Activated naive CD4-positive, alpha-beta T cell treated with anti-CD3 and anti-CD28 coated beads, Interleukin-2, amount 10 ng/mL, durations not matched to agents 5 hours and 36 hours (primary cell): ENCODE results near the gene MRPL52. TPM values are rescaled to one million over a fixed set of nuclear protein-coding genes. Genes with fewer than 3 reads are reported as not detected.

Experiments
- total RNA-seq, 2 experiments: library from RNA; stranded (reverse); gene quantifications; one replicate each; pipeline ENCODE4 v1.2.3, GENCODE V29; 2021

The MRPL52 gene
- 100 to 1,000 TPM in 1 of 2 experiments, 10 to 100 TPM in 1; 92.2 to 100 TPM for total RNA-seq

GRCh38 chr14:22829661-22830442 is at the start of gene MRPL52:
TSS of gene MRPL52 (plus strand) at chr14:22829887. CDS start at chr14:22829913, 26 bp downstream.

DNA sequence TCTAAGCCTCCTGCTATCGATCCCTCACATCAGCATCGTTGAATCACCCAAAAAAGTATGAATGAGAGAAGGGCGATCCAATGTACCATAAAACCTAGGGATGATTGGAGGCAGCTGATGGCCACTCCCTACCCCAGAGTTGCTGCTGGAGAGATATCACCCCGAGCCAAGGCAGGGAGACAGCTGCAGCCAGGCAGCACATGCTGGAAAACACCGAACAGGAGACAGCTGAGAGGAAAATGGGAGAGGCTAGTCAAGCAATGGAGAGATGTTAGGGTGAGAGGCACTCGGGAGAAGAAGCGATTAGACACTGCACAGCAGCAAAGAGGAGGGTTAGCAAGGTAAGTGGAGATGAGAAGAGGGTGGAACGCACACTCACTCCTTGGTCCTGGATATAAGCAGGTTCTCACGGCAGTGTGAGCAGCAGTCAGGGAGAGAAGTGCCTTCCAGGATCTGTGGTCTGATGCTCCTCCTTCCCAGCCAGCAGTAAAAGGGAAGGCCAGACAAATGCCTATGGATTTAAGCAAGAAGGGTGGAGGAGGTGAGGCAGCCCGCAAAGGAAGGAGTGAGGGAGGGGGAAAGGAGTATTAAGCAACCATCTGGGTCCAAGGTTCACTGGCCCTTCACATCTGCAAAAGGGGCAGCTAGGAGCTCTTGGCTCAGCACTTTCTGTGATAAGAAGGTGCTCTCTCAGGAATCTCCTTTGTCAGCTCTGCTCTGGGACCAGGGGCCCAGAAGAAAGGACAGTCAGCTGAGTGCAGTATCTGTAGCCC is 14.6 kb upstream of the MRPL52 start, which contains the start of gene SLC7A7:
Gene SLC7A7 (minus strand): TSS at position 495 of the 773 bp plus-strand sequence. CDS start 2,037 bp downstream, outside the sequence.

GRCh38 chr14:22836301-22837113 is 6.8 kb downstream of the MRPL52 start, which contains the start of gene MMP14:
TSS of gene MMP14 (plus strand) at chr14:22836585. CDS start at chr14:22836818, 233 bp downstream.

DNA sequence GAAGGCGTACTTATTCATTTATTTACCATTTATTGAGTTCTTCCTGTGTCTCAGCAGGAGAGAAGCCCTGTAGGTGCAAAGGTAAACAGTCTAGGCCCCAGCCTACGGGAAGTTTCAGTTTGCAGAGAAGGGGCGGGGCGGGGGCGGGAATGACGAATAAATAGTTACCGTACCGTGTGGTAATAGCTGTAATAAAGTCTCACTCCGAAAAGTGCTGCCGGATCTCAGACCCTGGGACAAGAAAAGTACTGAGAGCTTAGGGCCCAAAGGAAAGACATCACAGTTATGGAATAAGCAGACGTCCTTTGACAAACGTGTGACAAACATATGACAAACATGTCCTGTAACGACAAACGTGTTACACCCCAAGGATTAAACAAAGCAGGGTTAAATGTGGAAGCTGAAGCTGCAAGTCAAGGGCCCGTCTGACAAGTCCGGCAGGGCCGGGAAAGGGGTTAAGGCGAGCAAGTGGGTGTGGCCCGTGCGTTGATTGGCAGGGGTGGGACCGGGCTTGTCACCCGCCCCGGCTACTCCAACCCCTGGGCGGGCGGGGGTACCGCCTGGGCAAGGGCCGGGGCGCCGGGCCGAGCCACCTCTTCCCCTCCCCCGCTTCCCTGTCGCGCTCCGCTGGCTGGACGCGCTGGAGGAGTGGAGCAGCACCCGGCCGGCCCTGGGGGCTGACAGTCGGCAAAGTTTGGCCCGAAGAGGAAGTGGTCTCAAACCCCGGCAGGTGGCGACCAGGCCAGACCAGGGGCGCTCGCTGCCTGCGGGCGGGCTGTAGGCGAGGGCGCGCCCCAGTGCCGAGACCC is 41.7 kb downstream of the MRPL52 start, which contains the start of gene LRP10:
Gene LRP10 (plus strand): TSS at position 517 of the 809 bp plus-strand sequence. CDS start 564 bp downstream, outside the sequence.

DNA sequence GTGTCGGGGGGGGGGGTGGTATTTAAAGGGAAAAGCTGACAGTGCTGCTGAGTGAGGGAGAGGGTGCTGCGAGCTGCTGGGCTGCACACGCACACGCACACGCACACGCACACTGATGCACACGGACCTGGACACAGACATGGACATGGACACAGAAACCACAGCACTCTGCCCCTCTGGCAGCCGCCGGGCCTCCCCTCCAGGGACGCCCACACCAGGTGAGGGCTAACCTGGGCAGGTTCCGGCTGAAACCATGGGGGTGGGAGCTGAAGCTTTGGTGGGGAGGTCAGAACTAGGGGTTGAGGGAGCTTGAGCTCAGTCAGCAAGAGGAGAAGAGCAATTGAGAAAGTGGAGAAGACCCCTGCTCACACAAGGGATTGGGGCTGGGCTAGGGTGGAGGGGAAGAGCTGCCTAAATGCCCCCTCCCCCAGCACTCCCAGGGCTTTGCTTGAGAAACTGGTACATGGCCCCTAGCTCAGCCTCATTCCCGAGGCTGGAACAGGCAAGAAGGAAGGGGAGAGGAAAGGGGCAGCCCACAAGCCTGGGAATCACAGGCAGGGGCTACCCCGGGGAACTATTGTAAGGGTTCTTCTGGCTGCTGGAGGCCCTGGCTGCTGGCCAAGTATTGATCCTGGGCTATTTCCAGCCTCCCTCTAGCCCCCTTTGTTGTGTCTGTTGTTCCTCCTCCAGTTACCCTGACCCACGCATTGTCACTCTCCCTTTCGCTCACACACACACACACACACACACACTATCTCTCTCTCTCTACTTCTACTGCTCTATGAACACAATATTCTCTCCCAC is 53.7 kb downstream of the MRPL52 start, which contains the start of gene REM2:
Gene REM2 (plus strand): TSS at position 50 of the 804 bp plus-strand sequence. CDS start 66 bp downstream, at position 116.

Other genes with a start within 250 kb of the MRPL52 start
- 100 to 1,000 TPM; 140 to 141 TPM for gene DAD1, start 240.7 kb upstream of the MRPL52 start, total RNA-seq
- gene ABHD4, start 231.6 kb upstream of the MRPL52 start, total RNA-seq = 10 to 100 TPM; 13.0 to 14.6 TPM
- gene OR6J1, start 185.5 kb upstream of the MRPL52 start, total RNA-seq = not detected
- 100 to 1,000 TPM; 140 to 144 TPM for gene OXA1L, start 63.2 kb upstream of the MRPL52 start, total RNA-seq
- gene SLC7A7, start 14.5 kb upstream of the MRPL52 start, total RNA-seq = under 1 TPM; 0.43 to 0.70 TPM
- 1 to 10 TPM in 1 of 2 experiments, under 1 TPM in 1; 0.99 to 2.0 TPM for gene MMP14, start 6.7 kb downstream of the MRPL52 start, total RNA-seq
- 10 to 100 TPM; 69.7 to 72.4 TPM for gene LRP10, start 41.9 kb downstream of the MRPL52 start, total RNA-seq
- 1 to 10 TPM; 1.1 to 1.2 TPM for gene REM2, start 53.3 kb downstream of the MRPL52 start, total RNA-seq
- 10 to 100 TPM; 76.4 to 76.6 TPM for gene RBM23, start 89.3 kb downstream of the MRPL52 start, total RNA-seq
- 10 to 100 TPM; 42.9 to 59.5 TPM for gene PRMT5, start 99.5 kb downstream of the MRPL52 start, total RNA-seq
- gene HAUS4, start 127.2 kb downstream of the MRPL52 start, total RNA-seq = 10 to 100 TPM; 62.7 to 67.4 TPM
- gene AJUBA, start 152.7 kb downstream of the MRPL52 start, total RNA-seq = 1 to 10 TPM in 1 of 2 experiments, under 1 TPM in 1; 0.96 to 1.4 TPM
- 10 to 100 TPM in 1 of 2 experiments, 1 to 10 TPM in 1; 9.3 to 10.8 TPM for gene C14orf93, start 180.3 kb downstream of the MRPL52 start, total RNA-seq
- 10 to 100 TPM; 45.6 to 46.8 TPM for gene PSMB5, start 205.0 kb downstream of the MRPL52 start, total RNA-seq
- gene PSMB11, start 212.3 kb downstream of the MRPL52 start, total RNA-seq = not detected
- 1 to 10 TPM; 2.3 to 2.5 TPM for gene CDH24, start 227.6 kb downstream of the MRPL52 start, total RNA-seq